Epidermal melanocyte (primary cell): ENCODE measurements around the gene NDUFS1.

Experiments
- DNase-seq: peaks from one replicate; pipeline ENCODE4 v3.0.0; 2011; ENCODE audit warnings: low spot score; ENCODE audit not compliant: insufficient read length

The NDUFS1 gene

DNA sequence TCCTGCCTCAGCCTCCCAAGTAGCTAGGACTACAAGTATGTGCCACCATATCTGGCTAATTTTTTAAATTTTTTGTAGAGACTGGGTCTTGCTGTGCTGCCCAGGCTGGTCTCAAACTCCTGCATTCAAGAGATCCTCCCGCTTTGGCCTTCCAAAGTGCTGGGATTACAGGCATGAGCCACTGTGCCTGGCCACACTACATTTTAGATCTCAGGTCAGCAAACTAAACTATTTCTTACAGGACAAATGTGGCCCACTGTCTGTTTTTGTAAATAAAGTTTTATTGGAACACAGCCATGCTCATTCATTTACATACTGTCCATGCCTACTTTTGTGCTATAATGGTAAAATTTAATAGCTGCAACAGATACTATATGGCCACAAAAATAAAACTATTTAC is 91.0 kb downstream of the NDUFS1 start:
- no peak for DNase-seq
